ENCODE results near the gene EPHB3.

DNA sequence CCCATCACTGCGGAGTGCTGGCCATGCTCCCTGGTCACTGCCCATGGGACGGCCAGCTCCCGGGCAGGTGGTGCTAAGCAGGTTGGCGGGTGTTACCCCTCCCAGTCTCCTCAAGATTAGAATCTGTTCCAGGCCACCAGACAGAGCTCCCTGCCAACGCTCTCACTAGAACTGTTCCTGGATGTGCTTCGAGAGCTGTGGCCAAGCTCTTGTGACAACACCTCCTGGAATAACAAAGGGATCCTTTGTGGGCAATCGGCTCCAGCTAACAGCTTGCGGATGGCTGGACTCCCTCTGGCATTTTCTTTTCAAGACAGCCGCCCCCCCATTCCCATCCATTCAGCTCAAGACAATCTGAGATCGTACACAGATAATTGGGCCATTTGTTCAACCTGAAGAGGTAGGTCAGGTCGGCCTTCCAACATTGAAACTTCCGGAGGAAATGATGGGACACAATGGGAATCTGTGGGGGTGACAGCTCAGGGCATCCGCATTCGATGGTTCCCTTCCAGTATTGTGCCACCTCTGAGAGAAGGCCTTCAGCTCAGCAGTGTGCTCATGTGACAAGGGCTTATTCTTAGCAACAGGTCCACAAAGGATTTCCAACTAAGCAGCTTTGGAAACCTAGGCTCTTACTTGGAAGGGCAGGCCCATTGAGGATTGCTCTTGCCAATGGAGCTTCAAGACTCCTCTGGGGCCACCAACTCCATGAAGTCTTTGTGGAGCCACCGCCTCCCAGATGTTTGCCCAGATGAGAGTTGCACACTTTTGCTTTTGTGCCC, 11.6 kb upstream of the EPHB3 start:
- TF ChIP-seq CEBPB (IDR thresholded peaks at IDR 0.05) (no peak), YY1 (IDR thresholded peaks at IDR 0.05; ENCODE audit: low read depth) (no peak), USF1 (IDR thresholded peaks at IDR 0.05) (no peak), NFIC (IDR thresholded peaks at IDR 0.05) (no peak), CREB1 (IDR thresholded peaks at IDR 0.05; ENCODE audit: low read depth) (no peak), TAF1 (IDR thresholded peaks at IDR 0.05; ENCODE audit: low read depth) (no peak), RAD21 (IDR thresholded peaks at IDR 0.05; ENCODE audit: low read depth) (no peak), TCF12 (IDR thresholded peaks at IDR 0.05; ENCODE audit: low read depth) (no peak), ZBTB7A (IDR thresholded peaks at IDR 0.05; ENCODE audit: low read depth) (no peak)
